Activated naive CD4-positive, alpha-beta T cell treated with anti-CD3 and anti-CD28 coated beads, Interleukin-2, amount 50 U/mL, for 24 hours (primary cell): ENCODE data around the gene ARID3B.
A peak's percentile ranks its signal among the peaks of the same experiment; 100 is the strongest.
"Not testable (repeated sequence)": the region's sequence is repeated elsewhere in the genome, so short reads cannot be mapped to it uniquely, and the experiment has no call there.

Experiments
- H3K27ac Mint-ChIP-seq: one replicate; pipeline ENCODE4 v1.8.0; 2021; ENCODE audit warnings: mild to moderate bottlenecking, mixed read lengths
- H3K27me3 Mint-ChIP-seq: one replicate; pipeline ENCODE4 v1.8.0; 2021; ENCODE audit warnings: mixed read lengths
- H3K36me3 Mint-ChIP-seq: one replicate; pipeline ENCODE4 v1.8.0; 2021; ENCODE audit warnings: mixed read lengths
- H3K4me1 Mint-ChIP-seq: one replicate; pipeline ENCODE4 v1.8.0; 2021; ENCODE audit warnings: mixed read lengths
- H3K4me3 Mint-ChIP-seq: one replicate; pipeline ENCODE4 v1.8.0; 2021; ENCODE audit warnings: mild to moderate bottlenecking, mixed read lengths
- H3K9me3 Mint-ChIP-seq: one replicate; pipeline ENCODE4 v1.8.0; 2021; ENCODE audit warnings: mixed read lengths

The ARID3B gene

GRCh38 chr15:74525309-74525708 lies 15.7 kb upstream of the ARID3B start:
- no peaks in the 10 kb centered on the region for H3K4me1 Mint-ChIP-seq
- H3K9me3 Mint-ChIP-seq: no peaks in the 10 kb centered on the region
- H3K36me3 Mint-ChIP-seq: no peaks in the 10 kb centered on the region
- H3K27ac Mint-ChIP-seq: no peak overlapping the region
- H3K27me3 Mint-ChIP-seq: no peaks in the 10 kb centered on the region
- no peak overlapping the region for H3K4me3 Mint-ChIP-seq

- Mint-ChIP-seq H3K9me3 (no peaks in the 10 kb centered on the region), H3K27ac (no peak overlapping the region), H3K36me3 (no peaks in the 10 kb centered on the region), H3K4me3 (no peak overlapping the region), H3K4me1 (no peaks in the 10 kb centered on the region), H3K27me3 (no peaks in the 10 kb centered on the region)
Measured at GRCh38 chr15:74525945-74526344, 15.1 kb upstream of the ARID3B start.

- no peaks in the 10 kb centered on the region for H3K4me1 Mint-ChIP-seq
- H3K4me3 Mint-ChIP-seq: no peak overlapping the region
- no peaks in the 10 kb centered on the region for H3K27me3 Mint-ChIP-seq
- H3K27ac Mint-ChIP-seq: no peak overlapping the region
- H3K9me3 Mint-ChIP-seq: no peaks in the 10 kb centered on the region
- H3K36me3 Mint-ChIP-seq: no peaks in the 10 kb centered on the region
Measured at GRCh38 chr15:74528876-74529275, 12.1 kb upstream of the ARID3B start.

GRCh38 chr15:74529921-74530320 lies 11.1 kb upstream of the ARID3B start:
- Mint-ChIP-seq H3K4me3 (no peak overlapping the region), H3K27ac (no peak overlapping the region), H3K9me3 (no peaks in the 10 kb centered on the region), H3K4me1 (no peaks in the 10 kb centered on the region), H3K27me3 (no peaks in the 10 kb centered on the region), H3K36me3 (no peaks in the 10 kb centered on the region)

GRCh38 chr15:74530771-74531143 lies 10.3 kb upstream of the ARID3B start:
- Mint-ChIP-seq H3K27me3 (no peaks in the 10 kb centered on the region), H3K4me1 (no peaks in the 10 kb centered on the region), H3K27ac (no peak overlapping the region), H3K9me3 (no peaks in the 10 kb centered on the region), H3K4me3 (no peak overlapping the region), H3K36me3 (no peaks in the 10 kb centered on the region)

GRCh38 chr15:74531144-74531811 lies 9.7 kb upstream of the ARID3B start:
- Mint-ChIP-seq H3K4me3 (no peak overlapping the region), H3K36me3 (no peaks in the 10 kb centered on the region), H3K27ac (no peak overlapping the region), H3K27me3 (no peaks in the 10 kb centered on the region), H3K4me1 (no peaks in the 10 kb centered on the region), H3K9me3 (no peaks in the 10 kb centered on the region)

GRCh38 chr15:74535388-74536084 lies 5.5 kb upstream of the ARID3B start:
- Mint-ChIP-seq H3K4me1 (peaks cover 15% of the 10 kb centered on the region), H3K4me3 (no peak overlapping the region), H3K27ac (no peak overlapping the region), H3K36me3 (peaks cover 2% of the 10 kb centered on the region), H3K9me3 (no peaks in the 10 kb centered on the region), H3K27me3 (no peaks in the 10 kb centered on the region)

- Mint-ChIP-seq H3K4me1 (peaks cover 30% of the 10 kb centered on the region), H3K9me3 (no peaks in the 10 kb centered on the region), H3K4me3 (no peak overlapping the region), H3K36me3 (peaks cover 4% of the 10 kb centered on the region), H3K27me3 (no peaks in the 10 kb centered on the region), H3K27ac (no peak overlapping the region)
Measured at GRCh38 chr15:74537736-74538135, 3.3 kb upstream of the ARID3B start.

GRCh38 chr15:74539521-74539920 lies 1.5 kb upstream of the ARID3B start:
- not testable (repeated sequence) for H3K9me3 Mint-ChIP-seq, H3K27me3 Mint-ChIP-seq, H3K36me3 Mint-ChIP-seq
- H3K4me3 Mint-ChIP-seq: peak overlapping the region; percentile 78
- H3K4me1 Mint-ChIP-seq: peaks cover 47% of the 10 kb centered on the region
- peak overlapping the region; percentile 47 for H3K27ac Mint-ChIP-seq

- H3K27ac Mint-ChIP-seq: peak overlapping the region; percentile 98
- H3K9me3 Mint-ChIP-seq: no peaks in the 10 kb centered on the region
Measured at GRCh38 chr15:74540161-74540760, 759 bp upstream of the ARID3B start.

GRCh38 chr15:74541494-74542165 lies 610 bp downstream of the ARID3B start:
- H3K9me3 Mint-ChIP-seq: no peaks in the 10 kb centered on the region
- H3K27me3 Mint-ChIP-seq: no peaks in the 10 kb centered on the region
- peaks cover 6% of the 10 kb centered on the region for H3K36me3 Mint-ChIP-seq
- peaks cover 67% of the 10 kb centered on the region for H3K4me1 Mint-ChIP-seq
- H3K27ac Mint-ChIP-seq: peak overlapping the region; percentile 94
- peak overlapping the region; percentile 98 for H3K4me3 Mint-ChIP-seq

More at GRCh38 chr15:74540161-74540760, 759 bp upstream of the ARID3B start:
- H3K27me3 Mint-ChIP-seq: no peaks in the 10 kb centered on the region
- H3K4me1 Mint-ChIP-seq: peaks cover 54% of the 10 kb centered on the region
- peaks cover 6% of the 10 kb centered on the region for H3K36me3 Mint-ChIP-seq
- H3K4me3 Mint-ChIP-seq: peak overlapping the region; percentile 100

- Mint-ChIP-seq H3K9me3 (no peaks in the 10 kb centered on the region), H3K4me3 (peak overlapping the region; percentile 98), H3K27me3 (no peaks in the 10 kb centered on the region), H3K4me1 (peaks cover 72% of the 10 kb centered on the region), H3K27ac (peak overlapping the region; percentile 94), H3K36me3 (peaks cover 6% of the 10 kb centered on the region)
Measured at GRCh38 chr15:74542166-74543042, 1.4 kb downstream of the ARID3B start.

- no peaks in the 10 kb centered on the region for H3K9me3 Mint-ChIP-seq
- peak overlapping the region; percentile 98 for H3K4me3 Mint-ChIP-seq
- peaks cover 5% of the 10 kb centered on the region for H3K36me3 Mint-ChIP-seq
- H3K4me1 Mint-ChIP-seq: peaks cover 78% of the 10 kb centered on the region
- no peaks in the 10 kb centered on the region for H3K27me3 Mint-ChIP-seq
- H3K27ac Mint-ChIP-seq: no peak overlapping the region
Measured at GRCh38 chr15:74543043-74543422, 2.0 kb downstream of the ARID3B start.

- H3K36me3 Mint-ChIP-seq: peaks cover 7% of the 10 kb centered on the region
- peak overlapping the region; percentile 52 for H3K27ac Mint-ChIP-seq
- H3K27me3 Mint-ChIP-seq: no peaks in the 10 kb centered on the region
- peaks cover 80% of the 10 kb centered on the region for H3K4me1 Mint-ChIP-seq
- H3K4me3 Mint-ChIP-seq: peak overlapping the region; percentile 63
- H3K9me3 Mint-ChIP-seq: no peaks in the 10 kb centered on the region
Measured at GRCh38 chr15:74543583-74543982, 2.6 kb downstream of the ARID3B start.

- no peak overlapping the region for H3K4me3 Mint-ChIP-seq
- no peaks in the 10 kb centered on the region for H3K9me3 Mint-ChIP-seq
- peaks cover 10% of the 10 kb centered on the region for H3K36me3 Mint-ChIP-seq
- peaks cover 77% of the 10 kb centered on the region for H3K4me1 Mint-ChIP-seq
- H3K27ac Mint-ChIP-seq: no peak overlapping the region
- no peaks in the 10 kb centered on the region for H3K27me3 Mint-ChIP-seq
Measured at GRCh38 chr15:74545086-74545485, 4.1 kb downstream of the ARID3B start.
